Ascending aorta (tissue), 2 donors: ENCODE data around the gene TNIK. TPM values are rescaled to one million over a fixed set of nuclear protein-coding genes. Genes with fewer than 3 reads are reported as not detected.

ENCODE experiments used
- DNase-seq, 2 donors: peaks; one replicate each; pipeline ENCODE4 v3.0.0-alpha.2; 2019; ENCODE audit warnings: low spot score in 2 of 2
- H3K27ac ChIP-seq, 2 donors: fragments of 200-600 bp; sonication (generic); one replicate each; pipeline ENCODE4 v1.5.1; 2016 to 2017; ENCODE audit warnings: mild to moderate bottlenecking in 1 of 2
- H3K27me3 ChIP-seq: fragments of 200-600 bp; sonication (generic); one replicate; pipeline ENCODE4 v1.5.1; 2017
- H3K36me3 ChIP-seq, 2 donors: fragments of 200-600 bp; sonication (generic); one replicate each; pipeline ENCODE4 v1.5.1; 2016
- H3K4me1 ChIP-seq, 2 donors: fragments of 200-600 bp; sonication (generic); one replicate each; pipeline ENCODE4 v1.5.1; 2016 to 2017; ENCODE audit warnings: mild to moderate bottlenecking in 1 of 2
- H3K4me3 ChIP-seq, 2 donors: fragments of 200-600 bp; sonication (generic); one replicate each; pipeline ENCODE4 v1.5.1; 2016 to 2017; ENCODE audit warnings: mild to moderate bottlenecking in 1 of 2
- H3K9me3 ChIP-seq, 2 donors: fragments of 200-600 bp; sonication (generic); one replicate each; pipeline ENCODE4 v1.5.1; 2016
- CTCF ChIP-seq, 3 experiments: fragments of 200-600 bp in 2 of 3; fragments of 450-650 bp in 1 of 3; sonication (generic) in 2 of 3; IDR thresholded peaks; one replicate each; pipeline ENCODE4 v1.5.1; 2016 to 2019; ENCODE audit warnings: antibody characterized with exemption in 3 of 3, mild to moderate bottlenecking in 1 of 3, moderate library complexity in 1 of 3
- intact Hi-C: fragments of 100-400 bp; cut with DNase I; formaldehyde crosslinking; loops from one replicate; pipeline ENCODE4 v1.15.1; 2023
- total RNA-seq: library from RNA; depleted of rRNA; stranded (reverse); fragments of >200 nt; gene quantifications from one replicate; pipeline ENCODE4 v1.1.0, GENCODE V29; 2016

Gene TNIK
- total RNA-seq, 1 donor from 2014 or later = 0.75 TPM

GRCh38 chr3:171054921-171055320, 405.3 kb downstream of the TNIK start:
- TF ChIP-seq CTCF (IDR thresholded peaks at IDR 0.05) = no peak
- H3K27me3 ChIP-seq = no peaks in the 10 kb centered on the region
- no peaks in the 10 kb centered on the region for H3K9me3 ChIP-seq
- H3K27ac ChIP-seq = no peak overlapping the region
- no peak overlapping the region for H3K4me3 ChIP-seq
- no peak for DNase-seq
- no peaks in the 10 kb centered on the region for H3K36me3 ChIP-seq
- no peaks in the 10 kb centered on the region for H3K4me1 ChIP-seq
- intact Hi-C loops = no loop called here

- no peaks in the 10 kb centered on the region for H3K4me1 ChIP-seq
- intact Hi-C loops = no loop called here
- DNase-seq = no peak
- H3K4me3 ChIP-seq = no peak overlapping the region
- no peaks in the 10 kb centered on the region for H3K36me3 ChIP-seq
- no peaks in the 10 kb centered on the region for H3K27me3 ChIP-seq
- H3K27ac ChIP-seq = no peak overlapping the region
- H3K9me3 ChIP-seq = no peaks in the 10 kb centered on the region
- no peak for TF ChIP-seq CTCF (IDR thresholded peaks at IDR 0.05)
Observed at GRCh38 chr3:171054231-171054630, 406.0 kb downstream of the TNIK start.

GRCh38 chr3:171049861-171050444, 410.3 kb downstream of the TNIK start:
- peak; percentile 42 to 70 (median 45) for TF ChIP-seq CTCF (IDR thresholded peaks at IDR 0.05)
- DNase-seq = peak in 1 of 2 donors; percentile 67
- Histone ChIP-seq H3K4me1 (no peaks in the 10 kb centered on the region), H3K36me3 (no peaks in the 10 kb centered on the region), H3K4me3 (no peak overlapping the region), H3K9me3 (no peaks in the 10 kb centered on the region), H3K27me3 (no peaks in the 10 kb centered on the region), H3K27ac (no peak overlapping the region)
- intact Hi-C loops = loop anchor here (1.0 kb wide), 1 partner anchor 517 kb away; no protein-coding TSS in a partner anchor

GRCh38 chr3:171046760-171047159, 413.4 kb downstream of the TNIK start:
- no peaks in the 10 kb centered on the region for H3K9me3 ChIP-seq
- H3K27me3 ChIP-seq = no peaks in the 10 kb centered on the region
- H3K36me3 ChIP-seq = no peaks in the 10 kb centered on the region
- H3K27ac ChIP-seq = no peak overlapping the region
- H3K4me1 ChIP-seq = no peaks in the 10 kb centered on the region
- no peak overlapping the region for H3K4me3 ChIP-seq
- intact Hi-C loops = no loop called here
- no peak for TF ChIP-seq CTCF (IDR thresholded peaks at IDR 0.05)
- no peak for DNase-seq

GRCh38 chr3:171044835-171045793, 415.1 kb downstream of the TNIK start:
- no peak overlapping the region for H3K27ac ChIP-seq
- no peaks in the 10 kb centered on the region for H3K4me1 ChIP-seq
- H3K27me3 ChIP-seq = no peaks in the 10 kb centered on the region
- H3K36me3 ChIP-seq = no peaks in the 10 kb centered on the region
- H3K9me3 ChIP-seq = no peaks in the 10 kb centered on the region
- no peak overlapping the region for H3K4me3 ChIP-seq
- intact Hi-C loops = no loop called here
- no peak for DNase-seq
- TF ChIP-seq CTCF (IDR thresholded peaks at IDR 0.05) = no peak
